ENCODE results near the gene POMGNT2.

Gene POMGNT2

GRCh38 chr3:43105596-43106292, at the start of gene POMGNT2:
TSS of gene POMGNT2 (minus strand) at chr3:43106079. CDS start at chr3:43081431, 24,648 bp downstream.
- peak; percentile 59 for DNase-seq (ENCODE audit: low read depth)

GRCh38 chr3:43154980-43155379, 49.1 kb upstream of the POMGNT2 start:
- no peak for DNase-seq (ENCODE audit: low read depth)

DNA sequence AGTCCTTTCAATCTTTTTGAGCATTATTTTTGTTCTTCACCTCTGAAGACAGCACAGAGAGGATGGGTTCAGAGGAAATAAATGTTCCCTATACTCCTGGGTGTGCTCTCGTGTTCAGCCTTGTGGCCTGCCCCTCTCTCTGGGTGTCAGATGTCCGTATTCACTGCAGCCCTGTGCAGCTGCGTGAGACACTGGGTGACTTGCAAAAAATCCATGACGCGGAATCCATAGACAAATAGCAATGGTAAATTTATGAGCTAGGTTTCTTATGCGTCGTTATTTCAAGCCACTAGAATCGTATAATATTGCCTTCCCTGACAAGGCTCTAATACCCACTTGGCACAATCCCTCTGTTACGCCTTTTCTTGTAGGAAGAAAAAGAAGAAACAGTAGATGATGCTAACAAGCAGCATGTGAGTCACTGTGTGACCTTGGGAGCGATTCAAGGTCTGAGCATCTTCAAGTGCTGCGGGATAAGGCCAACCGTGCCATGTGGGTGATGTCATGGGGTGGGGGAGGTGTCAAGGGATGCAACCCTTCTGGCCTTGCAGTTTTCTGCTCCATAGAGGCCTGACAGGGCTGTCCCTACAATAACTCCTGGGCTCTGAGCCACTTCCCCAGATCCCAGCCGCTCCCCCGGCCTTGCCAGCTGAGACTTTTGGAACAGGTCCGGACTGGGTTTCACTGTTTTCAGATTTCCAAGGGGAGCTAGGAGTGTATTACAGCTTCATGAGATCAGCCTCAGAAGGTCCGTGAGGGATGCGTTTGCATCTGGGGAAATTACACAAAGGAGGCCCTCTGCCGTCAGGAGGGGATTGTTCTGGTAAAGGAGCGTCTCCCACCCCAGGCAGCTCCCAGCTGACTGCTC, 47.6 kb upstream of the POMGNT2 start:
- peak; percentile 88 for DNase-seq (ENCODE audit: low read depth)

- DNase-seq (ENCODE audit: low read depth), result no peak
These were observed 46.8 kb upstream of the POMGNT2 start for GRCh38 chr3:43152649-43153048.

DNA sequence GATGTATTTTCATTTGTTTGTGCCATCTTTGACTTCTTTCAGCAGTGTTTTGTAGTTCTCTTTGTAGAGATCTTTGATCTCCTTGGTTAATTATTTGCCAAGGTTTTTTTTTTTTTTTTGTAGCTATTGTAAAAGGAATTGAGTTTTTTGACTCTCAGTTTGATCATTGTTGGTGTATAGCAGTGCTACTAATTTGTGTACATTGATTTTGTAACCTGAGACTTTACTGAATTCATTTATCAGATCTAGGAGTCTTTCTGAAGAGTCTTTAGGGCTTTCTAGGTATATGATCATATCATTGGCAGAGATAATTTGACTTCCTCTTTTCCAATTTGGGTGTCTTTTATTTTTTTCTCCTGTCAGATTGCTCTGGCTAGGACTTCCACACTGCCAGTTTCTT, 42.2 kb upstream of the POMGNT2 start:
- DNase-seq (ENCODE audit: low read depth), result no peak

DNA sequence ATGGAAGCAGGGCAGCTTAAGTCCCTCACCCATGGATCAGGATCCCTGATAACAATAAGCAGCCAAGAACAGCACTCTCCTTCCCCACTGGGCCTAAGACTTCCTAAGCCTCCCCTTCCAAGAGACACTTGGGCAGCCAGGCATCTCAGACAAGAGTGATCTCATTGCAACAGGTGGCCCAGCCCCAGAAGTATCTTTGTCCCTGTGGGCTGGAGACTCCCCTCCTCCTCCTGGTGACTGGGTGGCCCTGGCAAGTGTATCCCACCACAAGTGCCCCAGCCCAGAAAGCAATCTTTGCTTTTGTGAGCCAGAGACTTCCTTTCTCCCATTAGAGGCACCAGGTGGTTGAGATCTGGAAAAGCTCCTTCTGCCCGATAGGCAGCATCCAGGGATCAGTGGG, 40.7 kb upstream of the POMGNT2 start:
- no peak for DNase-seq (ENCODE audit: low read depth)

DNA sequence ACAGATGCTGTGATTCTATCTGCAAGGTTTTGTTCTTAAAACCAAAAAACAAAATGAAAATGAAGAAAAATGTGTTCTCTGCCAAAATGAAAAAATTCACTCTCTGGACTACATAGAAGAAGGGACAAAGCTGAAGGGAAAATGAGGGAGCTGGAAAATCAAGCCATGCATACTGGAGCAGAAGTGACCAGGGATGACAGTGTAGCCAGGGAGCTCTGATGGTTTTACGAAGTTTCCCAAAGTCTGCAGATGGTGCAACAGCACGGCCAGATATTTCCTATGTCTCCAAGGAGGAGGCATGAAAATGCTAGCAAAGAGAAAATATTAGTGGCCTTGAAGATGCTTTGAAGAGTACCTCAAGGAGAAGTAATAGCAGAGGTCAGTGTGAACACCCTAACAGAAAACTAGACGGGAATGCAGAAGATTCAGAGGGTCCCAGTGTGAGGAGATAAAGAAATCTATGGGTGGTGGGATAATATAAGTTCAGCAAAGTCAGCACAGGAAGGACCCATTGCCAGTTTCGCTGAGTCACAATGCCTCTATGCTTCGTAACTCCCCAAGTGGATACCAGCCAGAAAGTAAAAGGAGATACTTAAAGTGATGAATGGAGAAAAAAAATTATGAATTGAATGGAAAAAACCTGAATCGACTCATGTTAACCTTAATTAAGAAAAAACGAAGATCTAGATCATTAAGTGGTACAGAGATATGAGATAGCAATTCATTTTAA, 39.0 kb upstream of the POMGNT2 start:
- DNase-seq (ENCODE audit: low read depth), result peak; percentile 33

- DNase-seq (ENCODE audit: low read depth), result no peak
These were observed 36.6 kb upstream of the POMGNT2 start for GRCh38 chr3:43142472-43142871.

GRCh38 chr3:43138488-43139231, 32.8 kb upstream of the POMGNT2 start:
- no peak for DNase-seq (ENCODE audit: low read depth)

GRCh38 chr3:43132870-43133636, 27.2 kb upstream of the POMGNT2 start:
- DNase-seq (ENCODE audit: low read depth), result no peak

DNA sequence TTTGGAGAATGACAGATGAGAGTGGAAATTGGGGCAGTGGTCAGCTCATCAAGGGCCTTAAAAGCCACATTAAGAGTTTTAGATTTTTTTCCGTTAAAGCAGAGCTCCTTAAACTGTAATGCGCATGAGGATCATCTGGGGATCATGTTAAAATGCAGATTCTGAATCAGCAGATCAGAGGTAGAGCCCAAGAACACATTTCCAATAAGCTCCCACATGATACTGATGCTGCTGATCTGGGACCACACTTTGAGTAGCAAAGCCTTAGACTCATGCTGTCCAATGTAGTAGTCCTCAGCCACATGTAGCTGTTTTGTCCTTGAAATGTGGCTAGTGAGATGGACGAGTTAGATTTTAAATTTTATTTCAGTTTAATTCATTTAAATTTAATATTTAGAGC, 26.3 kb upstream of the POMGNT2 start:
- DNase-seq (ENCODE audit: low read depth), result no peak

DNA sequence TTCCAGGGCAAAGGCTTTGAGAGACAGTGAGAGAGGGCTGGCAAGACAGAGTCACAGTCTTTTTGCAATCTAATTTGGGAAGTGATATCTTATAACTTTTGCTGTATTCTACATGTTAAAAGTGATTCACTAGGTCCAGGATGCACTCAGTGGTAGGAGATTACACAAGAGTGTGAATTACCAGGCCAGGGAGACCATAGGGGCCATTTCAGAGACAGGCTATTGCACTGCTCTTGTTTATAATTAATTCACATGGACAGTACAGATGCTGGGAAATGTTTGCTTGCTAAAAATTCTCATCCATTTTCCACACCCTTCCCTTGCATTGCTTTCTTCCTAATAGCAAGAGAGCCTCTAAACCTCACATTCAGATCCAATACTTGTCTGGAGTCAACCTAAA, 22.6 kb upstream of the POMGNT2 start:
- no peak for DNase-seq (ENCODE audit: low read depth)

- DNase-seq (ENCODE audit: low read depth), result no peak
These were observed 20.7 kb upstream of the POMGNT2 start for GRCh38 chr3:43126536-43126935.

- no peak for DNase-seq (ENCODE audit: low read depth)
These were observed 18.0 kb upstream of the POMGNT2 start for GRCh38 chr3:43123895-43124294.

GRCh38 chr3:43120937-43121336, 15.1 kb upstream of the POMGNT2 start:
- no peak for DNase-seq (ENCODE audit: low read depth)

- no peak for DNase-seq (ENCODE audit: low read depth)
These were observed 11.4 kb upstream of the POMGNT2 start for GRCh38 chr3:43117257-43117656.

DNA sequence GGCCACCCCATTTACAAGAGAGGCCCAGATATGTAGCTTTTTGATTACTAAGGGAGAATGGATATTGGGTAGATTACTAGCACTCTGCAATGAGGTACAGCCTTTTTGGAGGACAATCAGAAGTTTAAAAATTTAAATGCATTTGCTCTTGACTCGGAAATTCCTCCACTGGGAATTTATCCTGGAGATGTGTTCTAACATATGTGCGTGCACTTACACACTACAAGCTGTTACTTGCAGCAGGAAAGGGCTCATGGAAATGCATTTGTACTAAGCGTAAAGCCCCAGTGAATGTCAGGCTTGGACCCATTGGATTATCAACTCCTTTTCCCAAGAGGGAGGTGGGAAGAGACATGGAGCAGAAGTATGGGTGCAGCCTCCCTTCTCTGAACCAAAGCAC, 7.8 kb upstream of the POMGNT2 start:
- no peak for DNase-seq (ENCODE audit: low read depth)

GRCh38 chr3:43106293-43106628, 382 bp upstream of the POMGNT2 start:
- no peak for DNase-seq (ENCODE audit: low read depth)

DNA sequence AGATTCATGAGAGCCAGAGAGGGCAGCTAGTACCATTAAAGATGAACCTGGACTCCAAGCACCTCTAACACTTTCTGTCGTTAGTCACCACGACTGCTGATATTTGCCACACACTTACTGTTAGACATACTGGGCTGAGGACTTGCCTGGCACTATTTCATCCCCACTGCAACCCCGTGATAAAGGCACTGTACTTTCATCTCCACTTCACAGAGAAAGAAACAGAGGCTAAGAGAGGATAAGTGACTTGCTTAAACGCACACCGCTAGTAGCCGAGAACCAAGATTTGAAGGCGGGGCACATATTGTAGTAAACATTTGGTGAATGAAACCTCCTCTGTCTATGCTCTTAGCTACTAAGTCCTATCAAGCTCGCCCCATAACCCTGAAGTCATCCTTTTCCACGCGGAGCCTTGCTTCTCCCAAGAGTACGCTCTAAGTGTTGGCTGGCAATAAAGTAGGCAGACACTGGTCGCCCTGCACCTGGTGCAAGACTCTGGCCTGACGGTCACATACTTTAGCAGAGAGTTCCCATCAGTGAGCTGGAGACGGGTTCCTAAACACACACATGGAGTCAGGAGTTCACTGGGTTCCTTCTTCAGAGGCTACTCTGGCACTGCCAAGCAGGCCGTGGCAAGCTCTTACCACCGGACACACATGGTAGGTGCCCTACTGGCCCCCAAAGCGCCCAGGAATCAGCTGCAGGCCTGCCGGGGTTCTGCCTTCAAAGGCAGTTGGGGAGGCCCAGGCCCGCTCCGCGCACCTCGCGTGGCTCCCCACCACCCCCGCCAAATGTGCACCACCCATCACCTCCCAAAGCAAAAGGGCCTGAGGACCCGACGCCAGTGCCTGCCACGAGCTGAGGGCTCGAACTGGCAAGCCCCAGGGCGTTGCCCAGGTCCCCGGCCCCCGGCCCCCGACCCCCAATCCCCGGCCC, 951 bp downstream of the POMGNT2 start:
- DNase-seq (ENCODE audit: low read depth), result no peak

GRCh38 chr3:43104039-43104438, 1.8 kb downstream of the POMGNT2 start:
- DNase-seq (ENCODE audit: low read depth), result no peak

All from fibroblast of the conjunctiva (primary cell).